DND-41 (cell line): ENCODE measurements around the gene RPAIN.

Experiments
- ATAC-seq: fragments of 200-7000 bp; cut with Tn5 transposase; 3 replicates; pipeline ENCODE4 v1.9.1; 2021; ENCODE audit warnings: low read depth; ENCODE audit not compliant: insufficient read depth
- DNase-seq: peaks from one replicate; pipeline ENCODE4 v3.0.0-alpha.2; 2020
- H2AFZ ChIP-seq: 2 replicates; pipeline ENCODE4 v1.6.0; 2012; ENCODE audit warnings: low read depth, low read length
- H3K27ac ChIP-seq: 2 replicates; pipeline ENCODE4 v1.5.1; 2012; ENCODE audit warnings: low read length, inconsistent platforms
- H3K27me3 ChIP-seq: fragments of 200-600 bp; sonication (generic); 2 replicates; pipeline ENCODE4 v1.6.0; 2012; ENCODE audit warnings: low read length, mild to moderate bottlenecking, inconsistent platforms; ENCODE audit not compliant: insufficient read depth, poor library complexity
- H3K36me3 ChIP-seq: 2 replicates; pipeline ENCODE4 v1.5.1; 2012; ENCODE audit warnings: low read length, inconsistent platforms; ENCODE audit not compliant: insufficient read depth
- H3K4me1 ChIP-seq: 2 replicates; pipeline ENCODE4 v1.5.1; 2012; ENCODE audit warnings: mild to moderate bottlenecking, low read length; ENCODE audit not compliant: insufficient read depth
- H3K4me2 ChIP-seq: 2 replicates; pipeline ENCODE4 v1.6.0; 2012; ENCODE audit warnings: mild to moderate bottlenecking, moderate library complexity, low read length, inconsistent platforms; ENCODE audit not compliant: insufficient read depth
- H3K4me3 ChIP-seq, 2 experiments: fragments of 200-600 bp in 1 of 2; shearing (Covaris generic) in 1 of 2; 2 replicates each; pipeline ENCODE4 v1.5.1; 2012 to 2016; ENCODE audit warnings: inconsistent platforms in 2 of 2, low read length in 2 of 2, mild to moderate bottlenecking in 2 of 2, low read depth in 1 of 2, moderate library complexity in 1 of 2
- H3K79me2 ChIP-seq: 2 replicates; pipeline ENCODE4 v1.6.0; 2012; ENCODE audit warnings: low read length, inconsistent platforms; ENCODE audit not compliant: insufficient read depth
- H3K9ac ChIP-seq: 2 replicates; pipeline ENCODE4 v1.6.0; 2012; ENCODE audit warnings: low read depth, mild to moderate bottlenecking, inconsistent platforms, low read length, moderate library complexity
- H3K9me3 ChIP-seq: 2 replicates; pipeline ENCODE4 v1.5.1; 2012; ENCODE audit warnings: low read length, moderate library complexity, mild to moderate bottlenecking, inconsistent platforms; ENCODE audit not compliant: insufficient read depth, severe bottlenecking
- H4K20me1 ChIP-seq: 2 replicates; pipeline ENCODE4 v1.6.0; 2012; ENCODE audit warnings: low read length; ENCODE audit not compliant: insufficient read depth
- EZH2 ChIP-seq: IDR thresholded peaks from 3 replicates; pipeline ENCODE4 v1.6.1; 2012; ENCODE audit warnings: borderline replicate concordance, low read depth, mild to moderate bottlenecking, moderate library complexity, low read length, inconsistent platforms; ENCODE audit not compliant: severe bottlenecking
- TF ChIP-seq, protein P1 (sequence below): IDR thresholded peaks from 2 replicates; pipeline ENCODE4 v1.5.1; 2012; ENCODE audit warnings: borderline replicate concordance, low read length, moderate library complexity, mild to moderate bottlenecking; ENCODE audit not compliant: poor library complexity, severe bottlenecking; ENCODE audit errors: extremely low read depth

Gene RPAIN, protein sequence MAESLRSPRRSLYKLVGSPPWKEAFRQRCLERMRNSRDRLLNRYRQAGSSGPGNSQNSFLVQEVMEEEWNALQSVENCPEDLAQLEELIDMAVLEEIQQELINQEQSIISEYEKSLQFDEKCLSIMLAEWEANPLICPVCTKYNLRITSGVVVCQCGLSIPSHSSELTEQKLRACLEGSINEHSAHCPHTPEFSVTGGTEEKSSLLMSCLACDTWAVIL

DNA sequence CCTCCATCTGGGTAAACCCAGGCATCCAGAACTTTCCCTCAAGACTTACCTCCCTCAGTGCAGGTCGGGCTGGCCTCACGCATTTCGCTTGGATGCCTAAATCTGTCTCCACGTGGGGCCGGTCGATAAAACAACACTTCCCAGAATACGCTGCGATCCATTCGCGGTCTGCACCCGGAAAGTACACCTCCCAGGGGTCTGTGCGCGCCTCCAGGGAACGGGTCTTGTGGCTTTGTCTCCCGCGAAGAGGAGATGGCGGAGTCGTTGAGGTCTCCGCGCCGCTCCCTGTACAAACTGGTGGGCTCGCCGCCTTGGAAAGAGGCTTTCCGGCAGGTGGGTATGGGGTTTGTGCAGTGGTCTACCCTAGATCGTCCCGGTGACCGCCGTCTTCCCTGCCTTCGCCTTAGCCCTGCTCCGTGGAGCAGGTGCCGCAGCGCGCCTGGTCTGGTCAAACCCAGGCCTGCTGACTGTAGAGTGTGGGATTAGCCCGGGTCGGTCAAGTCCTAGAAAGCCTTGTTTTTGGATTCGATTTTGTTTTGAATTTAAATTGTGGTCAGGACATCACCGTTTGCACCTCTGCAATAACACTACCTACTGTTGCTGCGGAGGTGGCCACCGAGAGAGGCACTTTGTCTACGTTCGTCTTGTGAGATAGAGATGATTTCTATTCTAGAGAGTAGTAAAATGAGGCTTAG is at the start of gene RPAIN:
TSS of gene RPAIN (plus strand) at position 224 of the 695 bp plus-strand sequence. CDS start at position 253, 29 bp downstream.
- H3K27me3 ChIP-seq = no peaks in the 10 kb centered on the region
- H3K4me2 ChIP-seq = peak within 1 kb of the TSS; percentile 82
- TF ChIP-seq, protein P1, sequence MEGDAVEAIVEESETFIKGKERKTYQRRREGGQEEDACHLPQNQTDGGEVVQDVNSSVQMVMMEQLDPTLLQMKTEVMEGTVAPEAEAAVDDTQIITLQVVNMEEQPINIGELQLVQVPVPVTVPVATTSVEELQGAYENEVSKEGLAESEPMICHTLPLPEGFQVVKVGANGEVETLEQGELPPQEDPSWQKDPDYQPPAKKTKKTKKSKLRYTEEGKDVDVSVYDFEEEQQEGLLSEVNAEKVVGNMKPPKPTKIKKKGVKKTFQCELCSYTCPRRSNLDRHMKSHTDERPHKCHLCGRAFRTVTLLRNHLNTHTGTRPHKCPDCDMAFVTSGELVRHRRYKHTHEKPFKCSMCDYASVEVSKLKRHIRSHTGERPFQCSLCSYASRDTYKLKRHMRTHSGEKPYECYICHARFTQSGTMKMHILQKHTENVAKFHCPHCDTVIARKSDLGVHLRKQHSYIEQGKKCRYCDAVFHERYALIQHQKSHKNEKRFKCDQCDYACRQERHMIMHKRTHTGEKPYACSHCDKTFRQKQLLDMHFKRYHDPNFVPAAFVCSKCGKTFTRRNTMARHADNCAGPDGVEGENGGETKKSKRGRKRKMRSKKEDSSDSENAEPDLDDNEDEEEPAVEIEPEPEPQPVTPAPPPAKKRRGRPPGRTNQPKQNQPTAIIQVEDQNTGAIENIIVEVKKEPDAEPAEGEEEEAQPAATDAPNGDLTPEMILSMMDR = no peak
- TF ChIP-seq EZH2 = no peak
- peaks cover 6% of the 10 kb centered on the region; the same call in 1 of the 2 replicates for H4K20me1 ChIP-seq
- peak within 1 kb of the TSS; percentile 88 for H3K27ac ChIP-seq
- peaks cover 87% of the 10 kb centered on the region for H3K79me2 ChIP-seq
- peaks cover 63% of the 10 kb centered on the region for H3K36me3 ChIP-seq
- peak within 1 kb of the TSS; percentile 81 to 99 for H3K4me3 ChIP-seq
- peak within 1 kb of the TSS; percentile 96 for H2AFZ ChIP-seq
- H3K9ac ChIP-seq = peak within 1 kb of the TSS; percentile 74
- peak; percentile 82 for ATAC-seq
- peaks cover 55% of the 10 kb centered on the region for H3K4me1 ChIP-seq
- H3K9me3 ChIP-seq = no peaks in the 10 kb centered on the region
- DNase-seq = peak; percentile 91

DNA sequence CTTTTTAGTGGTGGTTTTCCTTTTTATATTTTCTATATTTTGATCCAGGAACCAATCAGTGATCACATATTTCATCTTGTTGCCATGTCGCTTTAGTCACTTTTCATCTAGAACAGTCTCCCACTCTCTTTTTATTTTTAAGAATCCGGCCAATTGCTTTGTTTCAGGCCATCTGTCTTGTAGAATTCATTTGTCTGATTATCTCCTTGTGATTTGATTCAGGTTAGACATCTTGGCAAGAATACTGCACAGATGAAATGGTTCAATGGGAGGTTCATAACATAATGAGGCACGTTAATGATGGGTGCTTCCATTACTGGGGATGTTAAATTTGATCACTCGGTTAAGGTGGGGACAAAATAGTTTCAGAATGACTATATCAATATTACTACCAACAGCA is 49.6 kb upstream of the RPAIN start:
- no peak for ATAC-seq
- DNase-seq = no peak
- no peaks in the 10 kb centered on the region for H3K27me3 ChIP-seq
- TF ChIP-seq, protein P1 = no peak
- H3K9me3 ChIP-seq = no peaks in the 10 kb centered on the region
- no peaks in the 10 kb centered on the region for H4K20me1 ChIP-seq
- no peak overlapping the region for H3K4me3 ChIP-seq
- H2AFZ ChIP-seq = no peak overlapping the region
- no peak overlapping the region for H3K9ac ChIP-seq
- H3K27ac ChIP-seq = no peak overlapping the region
- H3K36me3 ChIP-seq = peaks cover 77% of the 10 kb centered on the region
- H3K4me1 ChIP-seq = no peaks in the 10 kb centered on the region
- H3K4me2 ChIP-seq = no peak overlapping the region
- no peaks in the 10 kb centered on the region for H3K79me2 ChIP-seq

DNA sequence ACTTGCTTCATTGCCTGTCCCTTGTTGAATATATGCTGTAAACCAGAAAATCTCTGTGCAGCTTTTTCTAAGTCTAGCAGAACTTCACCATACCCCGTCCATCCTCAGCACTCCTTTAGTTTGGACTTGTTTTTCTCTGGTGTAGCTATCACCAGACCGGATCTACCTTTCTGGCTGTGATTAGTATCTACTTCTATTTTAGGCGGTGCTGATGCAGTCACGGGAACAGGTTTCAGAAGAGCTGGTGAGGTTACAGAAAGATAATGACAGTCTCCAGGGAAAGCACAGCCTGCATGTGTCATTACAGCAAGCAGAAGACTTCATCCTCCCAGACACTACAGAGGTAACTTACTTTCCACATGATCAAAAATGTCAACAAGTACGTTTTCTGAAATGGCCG is 46.9 kb upstream of the RPAIN start:
- Histone ChIP-seq H3K4me1 (no peaks in the 10 kb centered on the region), H3K4me2 (no peak overlapping the region), H3K27me3 (no peaks in the 10 kb centered on the region), H3K36me3 (peaks cover 86% of the 10 kb centered on the region), H3K27ac (no peak overlapping the region), H3K9ac (no peak overlapping the region), H4K20me1 (no peaks in the 10 kb centered on the region), H3K4me3 (no peak overlapping the region), H2AFZ (no peak overlapping the region), H3K9me3 (no peaks in the 10 kb centered on the region), H3K79me2 (no peaks in the 10 kb centered on the region)
- DNase-seq = no peak
- TF ChIP-seq, protein P1 = no peak
- TF ChIP-seq EZH2 = no peak
- ATAC-seq = no peak
